GM12875 (cell line): ENCODE measurements around the gene TEX13C.

Experiments
- H3K4me3 ChIP-seq: one replicate; pipeline ENCODE4 v1.5.1; 2011; ENCODE audit warnings: low read depth, low read length, control low read depth
- CTCF ChIP-seq: IDR thresholded peaks from 2 replicates; pipeline ENCODE4 v1.5.1; 2011; ENCODE audit warnings: low read depth, mild to moderate bottlenecking, control low read depth, inconsistent platforms, low read length, moderate library complexity, borderline replicate concordance; ENCODE audit not compliant: insufficient read depth

The TEX13C gene

GRCh38 chrX:125326599-125326998 is 6.9 kb downstream of the TEX13C start:
- TF ChIP-seq CTCF = no peak
- no peak overlapping the region for H3K4me3 ChIP-seq

GRCh38 chrX:125327891-125328290 is 8.2 kb downstream of the TEX13C start:
- H3K4me3 ChIP-seq = no peak overlapping the region
- TF ChIP-seq CTCF = no peak

GRCh38 chrX:125333583-125333982 is 13.9 kb downstream of the TEX13C start:
- no peak for TF ChIP-seq CTCF
- no peak overlapping the region for H3K4me3 ChIP-seq

- no peak for TF ChIP-seq CTCF
- H3K4me3 ChIP-seq = no peak overlapping the region
Measured at GRCh38 chrX:125340490-125340889, 20.8 kb downstream of the TEX13C start.

GRCh38 chrX:125374169-125374568 is 54.5 kb downstream of the TEX13C start:
- TF ChIP-seq CTCF = no peak
- H3K4me3 ChIP-seq = no peak overlapping the region
